Astrocyte of the spinal cord (primary cell): Measurements from ENCODE around the gene PES1.
A peak's percentile ranks its signal among the peaks of the same experiment; 100 is the strongest.

Experiments used
- DNase-seq: peaks from one replicate; pipeline ENCODE4 v3.0.0; 2011; ENCODE audit warnings: low read depth, low spot score
- H3K4me3 ChIP-seq: 2 replicates; pipeline ENCODE4 v1.5.1; 2011; ENCODE audit warnings: low read depth, mild to moderate bottlenecking, low read length, moderate library complexity
- CTCF ChIP-seq: IDR thresholded peaks from 2 replicates; pipeline ENCODE4 v1.5.1; 2012; ENCODE audit warnings: low read depth, mild to moderate bottlenecking, low read length, inconsistent platforms
- in situ Hi-C: cut with HindIII; loops from 2 replicates; pipeline ENCODE4 v1.10.0; 2017; ENCODE audit warnings: low sequenced_read_pairs

The PES1 gene

GRCh38 chr22:30591191-30591587, 521 bp downstream of the PES1 start:
- peak overlapping the region; percentile 94 for H3K4me3 ChIP-seq
- TF ChIP-seq CTCF: no peak
- in situ Hi-C loops: no loop called here

GRCh38 chr22:30586414-30586813, 5.3 kb downstream of the PES1 start:
- H3K4me3 ChIP-seq: no peak overlapping the region
- in situ Hi-C loops: no loop called here
- no peak for DNase-seq
- TF ChIP-seq CTCF: no peak

More at GRCh38 chr22:30591191-30591587, 521 bp downstream of the PES1 start:
- DNase-seq: peak; percentile 31

GRCh38 chr22:30584441-30584840, 7.3 kb downstream of the PES1 start:
- in situ Hi-C loops: no loop called here
- no peak for DNase-seq
- no peak overlapping the region for H3K4me3 ChIP-seq
- TF ChIP-seq CTCF: no peak

GRCh38 chr22:30582788-30583545, 8.7 kb downstream of the PES1 start:
- no peak overlapping the region for H3K4me3 ChIP-seq
- DNase-seq: no peak
- in situ Hi-C loops: no loop called here
- no peak for TF ChIP-seq CTCF

- TF ChIP-seq CTCF: no peak
- in situ Hi-C loops: no loop called here
Observed at GRCh38 chr22:30582051-30582450, 9.7 kb downstream of the PES1 start.

GRCh38 chr22:30580896-30581295, 10.8 kb downstream of the PES1 start:
- DNase-seq: no peak
- H3K4me3 ChIP-seq: no peak overlapping the region
- TF ChIP-seq CTCF: no peak
- in situ Hi-C loops: no loop called here

More at GRCh38 chr22:30582051-30582450, 9.7 kb downstream of the PES1 start:
- DNase-seq: no peak
- H3K4me3 ChIP-seq: no peak overlapping the region

- in situ Hi-C loops: no loop called here
- no peak for DNase-seq
- H3K4me3 ChIP-seq: no peak overlapping the region
- TF ChIP-seq CTCF: no peak
Observed at GRCh38 chr22:30578481-30578880, 13.2 kb downstream of the PES1 start.
